AG09319 (cell line): Measurements from ENCODE around the gene ABCB6.

ENCODE experiments used
- DNase-seq: peaks from one replicate; pipeline ENCODE4 v3.0.0-alpha.2; 2010; ENCODE audit warnings: low read depth; ENCODE audit errors: extremely low read depth
- TF ChIP-seq, protein P1 (sequence below): IDR thresholded peaks from 2 replicates; pipeline ENCODE4 v1.5.1; 2011; ENCODE audit warnings: low read depth, mild to moderate bottlenecking, inconsistent platforms, low read length, moderate library complexity

Gene ABCB6

DNA sequence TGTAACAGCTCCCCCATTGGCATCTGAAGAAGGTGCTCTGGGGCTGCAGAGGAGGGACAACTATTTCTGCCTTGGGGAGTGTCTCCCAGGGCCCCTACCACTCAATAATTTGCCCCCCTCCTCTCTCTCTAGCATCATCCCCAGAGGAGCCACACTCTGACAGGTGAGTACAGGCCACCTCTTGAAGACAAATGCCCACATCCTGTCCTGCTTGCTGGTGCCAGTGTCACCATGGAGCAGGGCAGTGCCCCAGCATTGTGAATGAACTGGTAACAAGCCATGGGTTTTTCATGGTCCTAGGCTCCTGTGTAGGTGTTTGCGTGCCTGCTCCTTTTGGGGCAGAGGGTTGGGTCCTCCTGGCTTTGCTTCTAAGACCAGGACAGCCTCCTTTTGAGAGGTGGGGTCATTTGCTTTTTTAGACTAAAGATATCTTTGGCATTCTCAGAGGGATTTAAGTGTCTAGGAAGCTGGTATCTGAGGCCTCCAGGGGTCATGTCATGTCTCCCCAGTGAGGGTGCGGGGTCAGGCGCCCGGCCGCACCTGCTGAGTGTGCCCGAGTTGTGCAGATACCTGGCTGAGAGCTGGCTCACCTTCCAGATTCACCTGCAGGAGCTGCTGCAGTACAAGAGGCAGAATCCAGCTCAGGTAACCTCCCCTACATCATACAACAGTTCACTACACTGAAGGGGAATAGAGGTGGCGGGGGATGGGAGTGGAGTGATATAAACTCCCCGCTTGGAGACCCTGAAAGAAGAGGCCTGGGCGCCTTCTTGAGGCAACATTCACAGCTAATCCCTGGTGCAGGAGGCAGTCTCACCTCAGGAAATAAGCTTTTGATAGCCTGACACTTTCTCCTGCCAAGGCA is 38.9 kb downstream of the ABCB6 start:
- DNase-seq, result no peak
- TF ChIP-seq, protein P1, sequence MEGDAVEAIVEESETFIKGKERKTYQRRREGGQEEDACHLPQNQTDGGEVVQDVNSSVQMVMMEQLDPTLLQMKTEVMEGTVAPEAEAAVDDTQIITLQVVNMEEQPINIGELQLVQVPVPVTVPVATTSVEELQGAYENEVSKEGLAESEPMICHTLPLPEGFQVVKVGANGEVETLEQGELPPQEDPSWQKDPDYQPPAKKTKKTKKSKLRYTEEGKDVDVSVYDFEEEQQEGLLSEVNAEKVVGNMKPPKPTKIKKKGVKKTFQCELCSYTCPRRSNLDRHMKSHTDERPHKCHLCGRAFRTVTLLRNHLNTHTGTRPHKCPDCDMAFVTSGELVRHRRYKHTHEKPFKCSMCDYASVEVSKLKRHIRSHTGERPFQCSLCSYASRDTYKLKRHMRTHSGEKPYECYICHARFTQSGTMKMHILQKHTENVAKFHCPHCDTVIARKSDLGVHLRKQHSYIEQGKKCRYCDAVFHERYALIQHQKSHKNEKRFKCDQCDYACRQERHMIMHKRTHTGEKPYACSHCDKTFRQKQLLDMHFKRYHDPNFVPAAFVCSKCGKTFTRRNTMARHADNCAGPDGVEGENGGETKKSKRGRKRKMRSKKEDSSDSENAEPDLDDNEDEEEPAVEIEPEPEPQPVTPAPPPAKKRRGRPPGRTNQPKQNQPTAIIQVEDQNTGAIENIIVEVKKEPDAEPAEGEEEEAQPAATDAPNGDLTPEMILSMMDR, result no peak

- DNase-seq, result no peak
- TF ChIP-seq, protein P1, result no peak
Observed at GRCh38 chr2:219178377-219179175, 40.2 kb downstream of the ABCB6 start.

- DNase-seq, result peak; percentile 84
- TF ChIP-seq, protein P1, result peak; percentile 23
Observed at GRCh38 chr2:219177552-219178376, 41.0 kb downstream of the ABCB6 start, which contains the start of gene RETREG2. TSS of gene RETREG2 (plus strand) at chr2:219178275. CDS start at chr2:219178353, 78 bp downstream.

GRCh38 chr2:219176818-219177551 is 41.8 kb downstream of the ABCB6 start, which contains the start of gene CNPPD1:
TSS of gene CNPPD1 (minus strand) at chr2:219176925. CDS start at chr2:219176828, 97 bp downstream.
- TF ChIP-seq, protein P1, result no peak
- peak; percentile 48 for DNase-seq

GRCh38 chr2:219175928-219176817 is 42.6 kb downstream of the ABCB6 start:
- TF ChIP-seq, protein P1, result peak; percentile 11
- DNase-seq, result no peak

GRCh38 chr2:219175486-219175885 is 43.3 kb downstream of the ABCB6 start:
- TF ChIP-seq, protein P1, result no peak
- DNase-seq, result no peak
